ENCODE measurements around the gene GPR55.

Gene GPR55

DNA sequence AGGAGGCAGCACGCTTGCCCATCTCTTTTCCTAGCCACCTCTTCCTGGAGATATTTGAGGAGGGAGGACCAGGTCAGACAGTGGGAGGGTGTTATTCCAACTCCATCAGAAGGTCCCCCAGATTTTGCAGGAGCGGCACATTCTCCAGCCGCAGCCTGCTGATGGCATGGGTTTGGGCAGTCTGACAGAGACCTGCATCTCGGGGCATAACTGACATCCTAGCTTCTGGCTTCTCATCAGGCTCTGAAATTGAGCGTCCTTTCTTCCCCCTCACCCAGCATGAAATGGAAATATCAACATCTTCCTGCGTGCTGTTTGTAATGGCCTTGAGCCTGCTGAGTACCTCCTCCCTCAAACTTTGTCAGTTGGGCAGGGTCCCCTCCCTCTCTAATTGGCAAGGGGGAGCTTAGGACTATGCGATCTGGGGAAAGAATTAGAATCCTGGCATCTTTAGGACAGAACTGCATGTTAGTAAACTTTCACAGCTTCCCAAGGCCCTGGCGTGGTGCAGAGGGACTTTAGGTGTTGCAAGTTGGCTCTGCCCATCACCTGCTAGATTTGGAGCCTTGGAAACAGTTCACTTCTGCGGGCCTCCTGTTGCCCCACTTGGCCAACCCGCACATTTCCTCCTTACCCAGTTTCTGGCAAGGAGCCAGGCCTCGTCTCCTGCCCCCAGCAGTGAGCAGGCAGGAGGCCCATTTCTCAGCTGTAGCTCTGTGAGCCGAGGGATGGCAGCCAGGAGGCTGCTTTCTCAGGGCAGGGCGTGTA lies 58.1 kb downstream of the GPR55 start:
- peak; percentile 58 for DNase-seq

DNA sequence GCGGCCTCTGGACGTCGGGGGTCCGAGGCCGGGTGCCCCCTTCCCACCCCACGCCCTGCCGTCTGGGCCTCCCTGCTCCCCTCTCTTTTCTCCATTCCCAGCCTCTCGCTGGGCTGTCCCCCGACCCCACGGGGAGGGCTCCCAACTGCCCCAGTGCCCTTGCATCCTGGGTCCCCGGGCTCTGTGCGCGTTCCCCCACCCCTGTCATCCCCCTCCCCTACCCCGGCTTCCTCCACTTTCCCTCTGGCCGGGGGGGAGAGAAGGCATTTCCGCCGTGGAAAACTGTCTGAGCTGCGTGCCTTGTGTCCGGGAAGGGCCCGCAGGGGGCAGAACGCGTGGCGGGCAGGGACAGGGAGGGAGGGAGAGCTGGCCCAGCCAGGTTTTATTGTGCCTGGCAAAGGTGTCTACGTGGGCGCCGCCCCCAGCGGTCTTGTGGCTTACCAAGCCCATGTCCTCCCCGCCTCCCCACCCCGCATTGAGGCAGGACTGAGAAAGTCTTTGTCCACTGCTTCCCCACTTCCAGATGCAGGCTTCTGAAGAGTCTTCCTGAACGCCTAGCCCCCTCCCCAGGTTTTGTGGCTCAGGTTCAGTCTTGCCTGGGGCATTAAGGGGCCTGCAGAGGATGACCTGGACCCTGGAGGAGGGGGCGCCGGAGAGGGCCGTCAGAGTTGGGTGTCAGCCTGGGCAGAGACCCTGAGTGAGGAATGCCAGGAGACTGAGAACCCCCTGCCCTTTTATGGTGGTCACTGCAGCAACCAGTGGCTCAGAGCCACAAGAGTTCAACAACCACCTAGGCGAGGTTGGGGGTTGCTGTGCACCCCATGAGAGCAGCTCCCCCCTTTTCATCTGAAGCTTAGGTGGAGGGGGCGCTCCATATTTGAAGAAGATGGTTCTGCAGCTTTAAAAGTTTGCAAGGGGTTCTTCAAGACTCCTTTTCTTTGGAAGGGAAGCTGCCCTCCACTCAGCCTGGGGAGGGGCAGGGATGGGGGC lies 59.0 kb downstream of the GPR55 start:
- peak; percentile 54 for DNase-seq

DNA sequence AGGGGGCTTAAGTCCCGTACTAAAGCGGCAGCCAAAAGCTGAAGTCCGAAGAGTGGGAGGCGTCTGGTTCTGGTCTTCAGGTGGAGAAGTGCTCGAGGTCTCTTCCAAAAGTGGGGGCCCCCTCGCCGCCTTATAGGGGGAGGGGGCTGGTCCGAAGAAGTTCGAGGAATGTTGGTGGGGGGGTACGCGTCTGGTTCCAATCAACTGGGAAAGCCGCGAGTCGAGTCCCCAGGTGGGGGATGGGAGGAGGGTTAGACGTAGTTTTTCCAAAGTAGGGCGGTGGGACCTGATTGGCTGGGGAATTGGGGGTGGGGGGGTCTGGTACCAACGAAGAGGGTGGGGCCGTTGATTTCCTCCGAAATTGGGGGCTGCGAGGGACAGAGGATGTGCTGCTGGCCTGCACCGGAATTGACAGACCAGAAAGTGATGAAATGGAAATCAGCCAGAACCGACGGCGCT lies 59.7 kb downstream of the GPR55 start:
- no peak for DNase-seq

DNA sequence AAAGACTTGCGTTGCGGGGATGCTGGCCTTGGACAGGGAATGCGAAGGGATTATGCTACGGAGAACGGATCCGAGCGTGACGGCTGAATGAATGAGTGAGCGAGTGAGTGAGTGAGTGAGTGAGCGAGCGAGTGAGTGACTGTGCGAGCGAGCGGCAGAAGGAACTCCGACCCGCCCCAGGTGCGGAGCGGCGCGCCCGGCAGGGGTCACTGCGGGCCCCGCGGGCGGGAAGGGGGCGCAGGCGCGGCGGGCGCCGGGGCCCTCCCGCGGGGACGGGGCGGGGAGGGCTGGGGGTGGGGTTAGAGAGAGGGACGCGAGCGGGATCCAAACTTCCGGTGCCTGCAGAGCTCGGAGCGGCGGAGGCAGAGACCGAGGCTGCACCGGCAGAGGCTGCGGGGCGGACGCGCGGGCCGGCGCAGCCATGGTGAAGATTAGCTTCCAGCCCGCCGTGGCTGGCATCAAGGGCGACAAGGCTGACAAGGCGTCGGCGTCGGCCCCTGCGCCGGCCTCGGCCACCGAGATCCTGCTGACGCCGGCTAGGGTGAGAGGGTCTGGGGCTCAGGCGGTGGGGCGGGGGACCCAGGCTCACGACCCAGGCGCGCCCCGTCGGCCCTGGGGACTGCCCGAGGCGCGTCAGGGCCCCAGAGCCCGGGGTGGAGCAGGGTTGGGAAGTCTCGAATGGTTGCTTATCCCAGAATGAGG lies 60.3 kb downstream of the GPR55 start, which contains the start of gene ITM2C:
ITM2C (plus strand) TSS at position 338 of the 702 bp plus-strand sequence; CDS start at position 422, 84 bp downstream.
- peak; percentile 76 for DNase-seq

DNA sequence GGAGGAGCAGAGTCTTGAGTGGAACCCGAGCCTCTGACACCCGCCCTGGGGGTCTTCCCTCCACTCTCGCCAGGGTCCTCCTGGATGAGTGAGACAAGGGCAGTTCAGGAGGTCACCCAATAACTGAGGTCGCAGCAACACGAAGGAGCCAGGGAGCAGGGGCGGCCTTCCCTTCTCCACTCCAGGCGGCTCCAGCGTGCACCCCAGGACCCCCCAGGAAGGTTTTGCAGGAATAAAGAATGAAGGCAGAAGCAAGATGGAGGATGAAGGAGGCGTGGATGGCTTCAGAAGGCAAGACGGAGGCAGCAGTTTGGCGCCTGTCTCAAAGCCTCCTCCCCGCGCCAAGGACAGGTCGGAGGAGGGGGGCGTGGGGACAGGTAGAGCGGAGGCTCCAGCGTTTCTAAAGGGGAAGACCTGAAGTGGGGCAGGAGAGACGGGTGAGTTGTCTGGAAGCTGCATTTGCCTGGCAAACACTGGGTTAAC lies 60.9 kb downstream of the GPR55 start:
- no peak for DNase-seq

DNA sequence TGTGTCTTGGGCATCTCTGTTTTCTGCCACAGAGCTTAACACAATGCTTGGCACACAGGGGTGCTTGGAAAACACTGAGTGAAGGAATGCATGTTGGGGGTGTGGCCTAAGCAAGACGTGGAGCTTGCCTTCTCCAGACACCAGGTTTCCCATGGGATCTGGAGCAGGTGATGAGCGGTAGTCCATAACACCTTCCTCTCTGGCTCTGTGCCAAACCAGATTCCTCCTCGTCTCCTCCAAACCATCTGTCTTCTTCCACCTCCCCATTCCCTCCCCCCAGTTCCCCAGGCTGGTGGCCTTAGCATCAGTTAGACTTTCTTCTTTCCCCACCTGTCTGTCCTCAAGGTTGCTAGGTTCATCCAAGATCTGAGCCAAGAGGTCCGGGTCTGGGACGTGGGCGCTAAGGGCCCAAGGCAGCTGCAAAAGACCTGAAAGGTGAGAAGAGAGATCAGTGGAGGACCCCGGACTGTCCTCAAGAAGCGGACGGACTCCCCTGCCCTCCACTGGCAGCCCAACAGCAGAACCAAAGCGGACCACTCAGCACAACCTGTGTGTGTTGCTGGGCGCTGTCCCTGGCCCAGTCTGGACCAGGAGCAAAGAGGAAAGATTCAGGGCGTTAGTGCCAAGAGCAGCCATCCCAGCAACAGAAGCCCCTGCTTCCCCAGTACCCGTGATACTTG lies 61.5 kb downstream of the GPR55 start:
- no peak for DNase-seq

DNA sequence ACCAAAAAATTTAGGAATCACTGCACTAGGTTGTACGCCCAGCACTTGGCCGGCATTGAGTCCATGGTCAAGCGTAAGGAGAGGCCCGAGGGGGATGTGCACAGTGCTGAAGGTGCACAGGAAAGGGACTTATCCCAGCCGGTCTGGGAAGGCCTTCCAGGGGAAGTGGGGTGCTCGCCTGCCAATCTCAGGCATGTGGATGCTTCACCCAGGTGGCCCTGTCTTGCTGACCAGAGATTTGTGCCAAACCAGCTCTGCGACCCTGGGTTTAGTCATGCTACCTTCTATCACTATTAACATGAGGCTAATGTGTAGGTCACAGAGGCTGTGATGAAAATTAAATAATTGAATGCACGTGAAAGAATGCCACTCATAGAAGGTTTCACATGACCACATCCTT lies 62.0 kb downstream of the GPR55 start:
- DNase-seq: no peak

DNA sequence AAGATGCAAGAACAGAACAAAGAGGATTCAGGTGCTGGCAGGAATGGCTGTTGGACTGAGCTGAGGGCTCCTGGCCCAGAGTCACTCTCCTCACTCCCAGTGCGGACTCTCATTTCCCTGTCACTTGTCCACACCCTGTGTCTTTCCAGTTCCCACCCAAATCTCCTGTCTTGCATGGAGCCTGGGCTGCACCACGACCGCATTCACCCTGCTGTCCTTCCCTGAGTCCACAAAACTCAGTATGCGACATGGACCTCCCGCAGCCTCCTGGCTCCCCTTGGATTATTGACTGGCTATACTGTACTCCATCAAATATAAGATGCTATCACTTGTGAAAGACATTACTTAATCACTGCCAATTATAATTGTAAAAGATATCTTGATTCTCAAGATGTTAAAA lies 62.8 kb downstream of the GPR55 start:
- no peak for DNase-seq

DNA sequence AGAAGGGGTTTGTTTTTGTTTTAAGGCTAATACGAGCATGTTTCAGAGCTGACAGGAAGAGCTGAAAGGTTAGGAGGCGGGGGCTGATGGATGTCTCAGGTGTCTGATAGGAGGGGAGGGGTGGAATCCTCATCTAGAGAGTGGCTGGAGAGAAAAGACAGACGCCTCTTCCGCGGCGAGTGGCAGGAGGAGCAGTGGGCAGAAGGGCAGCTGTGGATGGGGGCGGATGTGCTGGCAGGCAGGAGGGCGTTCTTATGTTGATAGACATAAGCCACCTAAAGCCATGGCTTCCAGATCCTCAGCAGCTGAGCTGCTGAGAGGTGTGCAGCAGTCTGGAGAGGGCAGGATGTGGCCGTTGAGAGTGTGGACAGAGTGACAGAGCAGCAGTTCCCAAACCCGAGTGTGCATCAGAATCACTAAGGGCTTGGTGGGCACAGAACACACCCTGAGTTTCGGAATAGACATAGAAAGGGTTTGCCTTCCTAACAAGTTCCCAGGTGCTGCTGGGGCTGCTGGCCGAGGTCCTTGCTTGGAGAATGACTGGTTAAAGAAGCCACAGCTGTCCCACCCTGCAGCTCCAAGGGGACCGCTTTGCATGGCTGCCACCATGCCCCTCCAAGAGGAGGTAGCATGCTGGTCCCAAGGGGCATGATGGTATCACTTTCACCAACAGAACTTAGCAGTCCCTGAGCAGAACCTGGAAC lies 63.3 kb downstream of the GPR55 start:
- no peak for DNase-seq
